ENCODE data around the gene EPHA3. TPM values are rescaled to one million over a fixed set of nuclear protein-coding genes. Genes with fewer than 3 reads are reported as not detected.

Gene EPHA3
- total RNA-seq, 2 donors from 2014 or later: 9.4 to 11.9 TPM

DNA sequence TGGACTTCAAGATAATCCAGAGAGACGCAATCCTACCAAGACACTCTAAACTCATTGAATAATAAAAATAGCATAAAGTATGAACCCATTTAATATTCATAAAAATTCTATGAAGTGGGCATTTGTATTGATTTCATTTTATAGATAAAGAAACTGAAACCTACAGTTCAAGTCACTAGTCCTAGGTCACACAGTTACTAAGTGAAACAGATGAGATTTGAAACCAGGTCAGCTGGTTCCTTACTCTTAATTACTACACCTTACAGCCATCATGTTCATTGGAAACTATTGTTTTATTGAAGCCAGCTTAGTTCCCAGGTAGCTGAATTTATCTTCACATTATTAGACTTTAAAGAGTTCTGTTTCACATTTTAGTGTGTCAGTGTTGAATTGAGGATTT lies 158.7 kb downstream of the EPHA3 start:
- Histone ChIP-seq H3K27ac (no peak overlapping the region), H3K4me3 (no peak overlapping the region), H3K9me3 (no peaks in the 10 kb centered on the region), H3K4me1 (replicated peaks) (no peaks in the 10 kb centered on the region), H3K27me3 (replicated peaks; ENCODE audit: insufficient read depth) (no peaks in the 10 kb centered on the region), H3K36me3 (no peaks in the 10 kb centered on the region)
- TF ChIP-seq, protein P1, sequence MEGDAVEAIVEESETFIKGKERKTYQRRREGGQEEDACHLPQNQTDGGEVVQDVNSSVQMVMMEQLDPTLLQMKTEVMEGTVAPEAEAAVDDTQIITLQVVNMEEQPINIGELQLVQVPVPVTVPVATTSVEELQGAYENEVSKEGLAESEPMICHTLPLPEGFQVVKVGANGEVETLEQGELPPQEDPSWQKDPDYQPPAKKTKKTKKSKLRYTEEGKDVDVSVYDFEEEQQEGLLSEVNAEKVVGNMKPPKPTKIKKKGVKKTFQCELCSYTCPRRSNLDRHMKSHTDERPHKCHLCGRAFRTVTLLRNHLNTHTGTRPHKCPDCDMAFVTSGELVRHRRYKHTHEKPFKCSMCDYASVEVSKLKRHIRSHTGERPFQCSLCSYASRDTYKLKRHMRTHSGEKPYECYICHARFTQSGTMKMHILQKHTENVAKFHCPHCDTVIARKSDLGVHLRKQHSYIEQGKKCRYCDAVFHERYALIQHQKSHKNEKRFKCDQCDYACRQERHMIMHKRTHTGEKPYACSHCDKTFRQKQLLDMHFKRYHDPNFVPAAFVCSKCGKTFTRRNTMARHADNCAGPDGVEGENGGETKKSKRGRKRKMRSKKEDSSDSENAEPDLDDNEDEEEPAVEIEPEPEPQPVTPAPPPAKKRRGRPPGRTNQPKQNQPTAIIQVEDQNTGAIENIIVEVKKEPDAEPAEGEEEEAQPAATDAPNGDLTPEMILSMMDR (IDR thresholded peaks at IDR 0.05): no peak
- no peak for TF ChIP-seq POLR2A (IDR thresholded peaks at IDR 0.05)
- no peak for DNase-seq (ENCODE audit: low spot score)
- intact Hi-C loops (cut with DNase I): no loop called here
- WGBS: 52% methylated on average over 1 of the region's 1 CpG

DNA sequence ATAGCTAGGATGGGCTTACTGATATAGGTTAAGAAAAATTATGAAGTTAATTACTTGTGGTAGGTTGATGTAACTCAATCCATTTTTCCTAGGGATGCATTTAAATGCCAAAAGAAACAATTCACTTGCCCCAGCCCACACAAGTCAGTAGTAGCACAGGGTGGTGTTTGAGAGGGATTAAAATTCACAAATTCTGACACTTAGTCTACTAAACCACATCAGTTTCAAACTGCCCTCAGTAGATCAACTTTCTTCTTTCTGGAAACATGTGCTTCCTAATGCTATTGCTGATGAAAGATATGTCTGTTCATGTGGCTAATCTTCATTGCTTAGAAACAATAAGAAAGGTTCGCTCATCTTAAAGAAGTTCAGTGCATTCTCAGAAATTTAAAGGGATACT lies 160.6 kb downstream of the EPHA3 start:
- TF ChIP-seq, protein P1 (IDR thresholded peaks at IDR 0.05): no peak
- TF ChIP-seq POLR2AphosphoS5 (IDR thresholded peaks at IDR 0.05): no peak
- TF ChIP-seq POLR2A (IDR thresholded peaks at IDR 0.05): no peak
- intact Hi-C loops (cut with DNase I): no loop called here
- no peaks in the 10 kb centered on the region for H3K27me3 ChIP-seq (replicated peaks; ENCODE audit: insufficient read depth)
- no peak overlapping the region for H3K27ac ChIP-seq
- no peak for DNase-seq (ENCODE audit: low spot score)
- H3K36me3 ChIP-seq: no peaks in the 10 kb centered on the region
- H3K4me1 ChIP-seq (replicated peaks): no peaks in the 10 kb centered on the region
- H3K4me3 ChIP-seq: no peak overlapping the region
- H3K9me3 ChIP-seq: no peaks in the 10 kb centered on the region
- 90% methylated on average over 1 of the region's 1 CpG for WGBS

DNA sequence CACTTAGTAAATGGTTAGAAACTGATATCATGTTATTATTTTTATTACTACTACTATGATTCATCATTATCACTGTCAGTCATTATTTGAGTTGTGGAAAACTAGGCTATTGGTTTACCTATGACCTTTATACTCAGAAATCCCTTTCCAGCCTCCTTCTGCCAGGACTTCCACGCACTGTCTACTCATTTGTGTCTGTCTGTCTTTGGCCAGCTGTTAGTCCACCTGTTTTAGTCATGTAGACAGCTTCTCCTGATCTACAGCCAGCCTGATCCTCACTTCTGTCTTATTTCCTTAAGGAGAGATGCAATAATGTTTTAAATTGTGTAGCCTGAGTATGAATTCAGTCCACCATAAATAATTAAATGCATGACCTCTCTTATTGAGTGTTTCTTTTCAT lies 162.8 kb downstream of the EPHA3 start:
- H3K27me3 ChIP-seq (replicated peaks; ENCODE audit: insufficient read depth): no peaks in the 10 kb centered on the region
- intact Hi-C loops (cut with DNase I): no loop called here
- no peak for TF ChIP-seq POLR2AphosphoS5 (IDR thresholded peaks at IDR 0.05)
- DNase-seq (ENCODE audit: low spot score): no peak
- no peak overlapping the region for H3K27ac ChIP-seq
- WGBS: 76% methylated on average over 1 of the region's 1 CpG
- H3K4me3 ChIP-seq: no peak overlapping the region
- H3K36me3 ChIP-seq: no peaks in the 10 kb centered on the region
- H3K9me3 ChIP-seq: no peaks in the 10 kb centered on the region
- H3K4me1 ChIP-seq (replicated peaks): no peaks in the 10 kb centered on the region

DNA sequence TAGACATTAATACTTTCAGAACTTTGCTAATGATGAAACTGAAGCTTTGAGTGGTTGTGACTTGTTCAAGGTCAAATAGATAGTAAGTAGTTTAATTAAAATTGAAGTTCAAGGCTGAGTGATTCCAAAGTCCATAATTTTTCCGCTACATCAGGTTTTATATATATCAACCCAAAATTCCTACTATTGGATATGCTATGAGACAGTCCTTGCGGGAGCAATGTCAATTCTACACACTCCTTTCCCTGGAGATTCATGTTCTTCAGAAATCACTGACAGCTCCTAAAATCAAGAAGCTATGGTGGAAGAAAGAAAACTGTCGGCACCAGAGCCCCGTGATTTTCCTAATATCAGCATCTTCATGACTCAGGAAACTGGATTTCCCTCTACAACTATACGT lies 167.6 kb downstream of the EPHA3 start:
- TF ChIP-seq POLR2AphosphoS5 (IDR thresholded peaks at IDR 0.05) (no peak), POLR2A (IDR thresholded peaks at IDR 0.05) (no peak)
- TF ChIP-seq, protein P1 (IDR thresholded peaks at IDR 0.05): no peak
- no peak overlapping the region for H3K27ac ChIP-seq
- H3K36me3 ChIP-seq: no peaks in the 10 kb centered on the region
- intact Hi-C loops (cut with DNase I): no loop called here
- H3K4me3 ChIP-seq: no peak overlapping the region
- DNase-seq (ENCODE audit: low spot score): no peak
- H3K9me3 ChIP-seq: no peaks in the 10 kb centered on the region
- WGBS: 94% methylated on average over 5 of the region's 5 CpGs
- H3K4me1 ChIP-seq (replicated peaks): no peaks in the 10 kb centered on the region
- H3K27me3 ChIP-seq (replicated peaks; ENCODE audit: insufficient read depth): no peaks in the 10 kb centered on the region

DNA sequence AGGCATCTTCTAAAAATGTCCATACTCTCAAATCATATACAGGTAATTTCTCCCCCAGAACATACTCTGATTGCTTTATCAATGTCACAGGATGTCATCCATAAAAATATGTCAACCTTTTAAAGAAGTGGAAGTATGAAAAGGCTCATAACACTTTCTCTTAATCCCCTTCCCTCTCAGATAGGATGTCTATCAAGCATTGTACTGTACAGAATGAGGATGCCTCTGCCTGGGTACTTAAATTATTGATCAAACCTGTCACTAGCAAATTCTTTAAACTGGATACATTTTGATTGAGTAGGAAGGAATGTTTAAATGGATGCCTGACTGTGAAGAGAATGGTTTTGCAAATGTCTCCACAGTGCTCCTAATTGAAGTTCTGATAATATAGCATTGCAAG lies 168.7 kb downstream of the EPHA3 start:
- H3K4me3 ChIP-seq: no peak overlapping the region
- H3K36me3 ChIP-seq: no peaks in the 10 kb centered on the region
- H3K27ac ChIP-seq: no peak overlapping the region
- no peaks in the 10 kb centered on the region for H3K27me3 ChIP-seq (replicated peaks; ENCODE audit: insufficient read depth)
- TF ChIP-seq POLR2A (IDR thresholded peaks at IDR 0.05) (no peak), POLR2AphosphoS5 (IDR thresholded peaks at IDR 0.05) (no peak)
- TF ChIP-seq, protein P1 (IDR thresholded peaks at IDR 0.05): no peak
- H3K9me3 ChIP-seq: no peaks in the 10 kb centered on the region
- no peaks in the 10 kb centered on the region for H3K4me1 ChIP-seq (replicated peaks)
- DNase-seq (ENCODE audit: low spot score): no peak
- intact Hi-C loops (cut with DNase I): no loop called here

All from prostate gland (tissue), 2 donors.